NT2/D1 (cell line): ENCODE results near the gene PDE1C.

ENCODE experiments used
- SUZ12 ChIP-seq: IDR thresholded peaks from 2 replicates; pipeline ENCODE4 v1.6.1; 2011; ENCODE audit not compliant: insufficient read length, insufficient read depth; ENCODE audit errors: extremely low read depth
- ZNF274 ChIP-seq: IDR thresholded peaks from 2 replicates; pipeline ENCODE4 v1.6.1; 2011; ENCODE audit warnings: mild to moderate bottlenecking, low read depth, low read length

GRCh38 chr7:32015133-32015532 lies 55.1 kb downstream of the PDE1C start:
- TF ChIP-seq ZNF274 (no peak), SUZ12 (no peak)
